ENCODE measurements around the gene IRF9. TPM values are rescaled to one million over a fixed set of nuclear protein-coding genes. Genes with fewer than 3 reads are reported as not detected.

The IRF9 gene
- total and polyA plus RNA-seq, 2 of the 13 experiments (the other 11 are each of a cell fraction or from before 2014, with no cell fraction given), result 14.9 to 49.7 TPM

DNA sequence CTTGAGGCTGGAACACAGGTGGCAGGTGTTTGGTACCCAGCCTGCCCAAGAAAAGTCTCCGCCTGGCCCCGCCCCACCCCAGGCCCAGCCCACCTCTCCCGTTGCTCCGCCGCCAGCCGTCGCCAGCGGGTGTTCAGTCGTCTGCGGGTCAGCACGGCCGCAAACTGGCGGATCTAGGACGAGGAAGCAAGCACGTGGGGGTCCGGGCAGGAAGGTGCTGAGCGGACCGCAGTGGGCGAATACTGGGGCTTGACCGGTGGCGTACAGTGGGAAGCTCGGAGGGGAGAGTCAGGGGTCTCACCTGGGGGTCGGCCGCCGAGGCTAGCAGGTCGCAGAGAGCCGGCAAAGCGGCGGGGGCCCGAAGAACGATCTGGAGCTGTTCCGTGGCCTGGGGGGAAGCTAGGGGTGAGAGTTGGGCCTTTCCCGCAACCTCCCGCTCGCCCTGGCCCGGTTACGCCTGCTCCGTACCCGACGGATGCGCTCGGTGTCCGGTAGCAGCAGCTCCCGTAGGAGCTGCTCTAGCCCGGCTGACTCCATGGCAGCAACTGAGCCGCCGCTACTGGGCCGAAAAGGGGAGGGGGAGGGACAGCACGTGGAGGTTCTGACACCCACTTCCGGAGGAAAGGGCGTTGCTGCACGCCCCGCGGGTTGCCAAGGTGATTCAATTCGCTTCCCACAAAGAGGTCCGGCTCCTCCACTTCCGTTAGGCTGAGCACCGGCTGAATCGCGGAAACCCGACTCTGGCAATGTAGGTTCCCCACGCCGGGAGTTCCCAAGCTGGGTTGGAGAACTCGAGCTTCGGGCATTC is 27.4 kb downstream of the IRF9 start, which contains the start of gene IPO4 (continued):
- TF ChIP-seq USF2 (IDR thresholded peaks at IDR 0.05; ENCODE audit: low read depth, low read length), result peak; percentile 89
- TF ChIP-seq USF2 (CRISPR knock-in tag; IDR thresholded peaks at IDR 0.05; ENCODE audit: borderline replicate concordance), result peak; percentile 94
- TF ChIP-seq BHLHE40 (IDR thresholded peaks at IDR 0.05; ENCODE audit: low read length), result peak; percentile 95
- peak; percentile 99 for TF ChIP-seq CBFB (CRISPR knock-in tag; IDR thresholded peaks at IDR 0.05)
- TF ChIP-seq KDM4B (CRISPR knock-in tag; IDR thresholded peaks at IDR 0.05), result peak; percentile 99
- TF ChIP-seq ARID3A (IDR thresholded peaks at IDR 0.05; ENCODE audit: low read depth, low read length), result peak; percentile 98
- peak; percentile 93 for TF ChIP-seq ESRRA (CRISPR knock-in tag; IDR thresholded peaks at IDR 0.05; ENCODE audit: low read depth)
- no peak for TF ChIP-seq ZNF121 (CRISPR knock-in tag; IDR thresholded peaks at IDR 0.05)
- TF ChIP-seq ZNF883 (CRISPR knock-in tag; IDR thresholded peaks at IDR 0.05; ENCODE audit: not compliant biosample characterization), result peak; percentile 97
- TF ChIP-seq, protein P1, sequence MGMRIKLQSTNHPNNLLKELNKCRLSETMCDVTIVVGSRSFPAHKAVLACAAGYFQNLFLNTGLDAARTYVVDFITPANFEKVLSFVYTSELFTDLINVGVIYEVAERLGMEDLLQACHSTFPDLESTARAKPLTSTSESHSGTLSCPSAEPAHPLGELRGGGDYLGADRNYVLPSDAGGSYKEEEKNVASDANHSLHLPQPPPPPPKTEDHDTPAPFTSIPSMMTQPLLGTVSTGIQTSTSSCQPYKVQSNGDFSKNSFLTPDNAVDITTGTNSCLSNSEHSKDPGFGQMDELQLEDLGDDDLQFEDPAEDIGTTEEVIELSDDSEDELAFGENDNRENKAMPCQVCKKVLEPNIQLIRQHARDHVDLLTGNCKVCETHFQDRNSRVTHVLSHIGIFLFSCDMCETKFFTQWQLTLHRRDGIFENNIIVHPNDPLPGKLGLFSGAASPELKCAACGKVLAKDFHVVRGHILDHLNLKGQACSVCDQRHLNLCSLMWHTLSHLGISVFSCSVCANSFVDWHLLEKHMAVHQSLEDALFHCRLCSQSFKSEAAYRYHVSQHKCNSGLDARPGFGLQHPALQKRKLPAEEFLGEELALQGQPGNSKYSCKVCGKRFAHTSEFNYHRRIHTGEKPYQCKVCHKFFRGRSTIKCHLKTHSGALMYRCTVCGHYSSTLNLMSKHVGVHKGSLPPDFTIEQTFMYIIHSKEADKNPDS (CRISPR knock-in tag; IDR thresholded peaks at IDR 0.05), result peak; percentile 95; the same call in 1 of the 2 replicates
- peak; percentile 99 for TF ChIP-seq AHR (CRISPR knock-in tag; IDR thresholded peaks at IDR 0.05)
- peak; percentile 90; the same call in 1 of the 2 replicates for TF ChIP-seq ZNF557 (CRISPR knock-in tag; IDR thresholded peaks at IDR 0.05)
- TF ChIP-seq MBNL3 (CRISPR knock-in tag; conservative IDR thresholded peaks at IDR 0.05), result no peak
- 0 out of 2 replicates have a peak, but pooled peaks have one; percentile 71 for TF ChIP-seq MTF1 (CRISPR knock-in tag; IDR thresholded peaks at IDR 0.05)
- 0 out of 2 replicates have a peak, but pooled peaks have one; percentile 82 for TF ChIP-seq ZNF720 (CRISPR knock-in tag; IDR thresholded peaks at IDR 0.05)
- 0 out of 2 replicates have a peak, but pooled peaks have one; percentile 64 for TF ChIP-seq ZBTB49 (CRISPR knock-in tag; IDR thresholded peaks at IDR 0.05; ENCODE audit: borderline replicate concordance)
- peak; percentile 100 for TF ChIP-seq CBX5 (CRISPR knock-in tag; IDR thresholded peaks at IDR 0.05; ENCODE audit: borderline replicate concordance)
- peak; percentile 85; the same call in 1 of the 2 replicates for TF ChIP-seq ZNF567 (CRISPR knock-in tag; IDR thresholded peaks at IDR 0.05; ENCODE audit: borderline replicate concordance)
- peak; percentile 12; the same call in 1 of the 2 replicates for TF ChIP-seq MATR3 (CRISPR knock-in tag; IDR thresholded peaks at IDR 0.05)
- TF ChIP-seq ATF7-NPFF (CRISPR knock-in tag; IDR thresholded peaks at IDR 0.05; ENCODE audit: low read depth), result peak; percentile 97

Data from HepG2 (cell line).